Bronchial epithelial cell (primary cell): Measurements from ENCODE around the gene BHLHE23. TPM values are rescaled to one million over a fixed set of nuclear protein-coding genes. Genes with fewer than 3 reads are reported as not detected.

Experiments
- DNase-seq: peaks from one replicate; pipeline ENCODE4 v3.0.0-alpha.2; 2010; ENCODE audit warnings: low read depth
- FAIRE-seq: peaks from 2 replicates; lab custom pipeline; 2011; peaks lifted over from hg19 to GRCh38; lab: Jason Lieb, UNC
- H3K27me3 ChIP-seq: 2 replicates; pipeline ENCODE4 v1.5.1; 2011; ENCODE audit warnings: low read length; ENCODE audit not compliant: control insufficient read depth, insufficient read depth
- H3K36me3 ChIP-seq: 2 replicates; pipeline ENCODE4 v1.5.1; 2011; ENCODE audit warnings: low read length; ENCODE audit not compliant: control insufficient read depth, insufficient read depth
- H3K4me3 ChIP-seq: 2 replicates; pipeline ENCODE4 v1.5.1; 2011; ENCODE audit warnings: mild to moderate bottlenecking, low read depth, low read length, control low read depth
- total RNA-seq: library from RNA; depleted of rRNA; stranded (reverse); fragments of >200 nt; gene quantifications from 2 replicates; pipeline ENCODE4 v1.2.1, GENCODE V29; 2014
- TF ChIP-seq, protein P1 (sequence below): IDR thresholded peaks from 2 replicates; pipeline ENCODE4 v1.5.1; 2011; ENCODE audit warnings: mild to moderate bottlenecking, moderate library complexity, low read length, control low read depth, inconsistent platforms; ENCODE audit not compliant: insufficient read depth, severe bottlenecking

BHLHE23 gene
- total RNA-seq, 1 donor from 2014 or later = not detected

DNA sequence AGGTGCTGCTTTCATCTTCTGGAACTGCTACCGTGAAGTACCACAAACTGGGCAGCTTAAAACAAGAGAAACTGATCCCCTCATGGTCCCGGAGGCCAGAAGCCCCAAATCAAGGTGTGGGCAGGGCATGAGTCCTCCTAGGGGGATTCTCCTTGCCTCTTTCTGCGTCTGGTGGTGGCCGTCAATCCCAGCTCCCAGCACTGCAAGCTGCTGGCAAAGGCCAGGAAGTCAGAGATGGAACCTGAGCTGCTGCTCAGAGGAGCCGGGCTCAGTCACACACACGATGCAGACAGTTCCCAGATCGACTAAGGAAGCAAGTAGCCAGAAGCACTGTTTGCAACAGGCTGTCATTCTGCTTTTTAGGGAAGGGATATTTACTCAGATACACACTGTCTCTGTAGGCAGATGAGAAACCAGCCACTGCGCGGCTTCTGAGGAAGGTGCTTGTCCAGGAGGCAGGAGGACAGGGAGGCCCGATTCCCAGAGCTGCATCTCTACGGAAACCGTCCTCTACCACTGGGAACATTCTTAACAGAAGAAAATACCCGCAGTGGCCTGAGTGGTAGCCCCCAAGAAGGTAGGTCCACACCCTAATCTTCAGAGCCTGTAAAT lies 15.5 kb downstream of the BHLHE23 start:
- peaks cover 8% of the 10 kb centered on the region for H3K27me3 ChIP-seq
- no peak for FAIRE-seq
- TF ChIP-seq, protein P1, sequence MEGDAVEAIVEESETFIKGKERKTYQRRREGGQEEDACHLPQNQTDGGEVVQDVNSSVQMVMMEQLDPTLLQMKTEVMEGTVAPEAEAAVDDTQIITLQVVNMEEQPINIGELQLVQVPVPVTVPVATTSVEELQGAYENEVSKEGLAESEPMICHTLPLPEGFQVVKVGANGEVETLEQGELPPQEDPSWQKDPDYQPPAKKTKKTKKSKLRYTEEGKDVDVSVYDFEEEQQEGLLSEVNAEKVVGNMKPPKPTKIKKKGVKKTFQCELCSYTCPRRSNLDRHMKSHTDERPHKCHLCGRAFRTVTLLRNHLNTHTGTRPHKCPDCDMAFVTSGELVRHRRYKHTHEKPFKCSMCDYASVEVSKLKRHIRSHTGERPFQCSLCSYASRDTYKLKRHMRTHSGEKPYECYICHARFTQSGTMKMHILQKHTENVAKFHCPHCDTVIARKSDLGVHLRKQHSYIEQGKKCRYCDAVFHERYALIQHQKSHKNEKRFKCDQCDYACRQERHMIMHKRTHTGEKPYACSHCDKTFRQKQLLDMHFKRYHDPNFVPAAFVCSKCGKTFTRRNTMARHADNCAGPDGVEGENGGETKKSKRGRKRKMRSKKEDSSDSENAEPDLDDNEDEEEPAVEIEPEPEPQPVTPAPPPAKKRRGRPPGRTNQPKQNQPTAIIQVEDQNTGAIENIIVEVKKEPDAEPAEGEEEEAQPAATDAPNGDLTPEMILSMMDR = no peak
- H3K36me3 ChIP-seq = no peaks in the 10 kb centered on the region
- H3K4me3 ChIP-seq = no peak overlapping the region
- DNase-seq = no peak

DNA sequence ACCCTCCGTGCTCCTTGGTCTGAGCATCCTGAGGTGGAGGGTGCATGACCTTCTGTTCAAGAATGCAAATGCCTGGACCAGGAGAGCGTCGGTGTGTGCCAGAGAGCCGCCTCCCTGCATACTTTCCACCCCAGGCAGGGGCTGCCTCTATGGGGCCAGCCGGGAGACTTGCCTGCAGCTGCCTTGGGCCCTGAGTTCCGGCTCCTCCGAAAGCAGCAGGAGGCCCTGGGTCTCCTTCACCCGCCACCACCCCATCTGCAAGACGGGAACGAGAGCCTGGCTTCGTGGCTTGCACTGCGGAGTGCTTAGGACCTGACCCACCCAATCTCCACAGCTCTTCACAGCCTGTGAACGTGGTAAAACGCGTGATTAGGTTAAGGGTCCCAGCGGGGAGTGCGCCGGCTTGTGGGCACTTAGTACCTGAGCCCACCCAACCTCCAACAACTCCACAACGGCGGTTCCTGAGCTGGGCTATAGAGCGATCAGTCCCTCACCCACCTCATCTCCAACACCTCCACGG lies 16.4 kb downstream of the BHLHE23 start:
- no peak for FAIRE-seq
- no peak overlapping the region for H3K4me3 ChIP-seq
- H3K36me3 ChIP-seq = no peaks in the 10 kb centered on the region
- DNase-seq = no peak
- TF ChIP-seq, protein P1 = no peak
- H3K27me3 ChIP-seq = peaks cover 8% of the 10 kb centered on the region

DNA sequence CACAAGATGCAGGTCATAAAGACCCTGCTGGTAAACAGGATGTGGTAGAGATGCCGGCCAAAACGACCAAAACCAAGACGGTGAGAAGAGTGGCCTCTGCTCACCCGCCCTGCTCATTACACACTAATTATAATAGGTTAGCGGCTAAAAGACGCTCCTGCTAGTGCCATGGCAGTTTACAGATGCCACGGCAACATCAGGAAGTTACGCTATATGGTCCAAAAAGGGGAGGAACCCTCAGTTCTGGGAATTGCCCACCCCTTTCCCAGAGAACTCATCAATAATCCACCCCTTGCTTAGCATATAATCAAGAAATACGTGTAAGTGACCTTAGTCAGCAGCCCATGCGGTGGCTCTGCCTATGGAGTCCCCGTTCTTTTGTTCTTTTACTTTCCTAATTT lies 17.6 kb downstream of the BHLHE23 start:
- FAIRE-seq (no peak), DNase-seq (no peak)
- peaks cover 1% of the 10 kb centered on the region for H3K27me3 ChIP-seq
- TF ChIP-seq, protein P1 = no peak
- no peak overlapping the region for H3K4me3 ChIP-seq
- H3K36me3 ChIP-seq = no peaks in the 10 kb centered on the region

DNA sequence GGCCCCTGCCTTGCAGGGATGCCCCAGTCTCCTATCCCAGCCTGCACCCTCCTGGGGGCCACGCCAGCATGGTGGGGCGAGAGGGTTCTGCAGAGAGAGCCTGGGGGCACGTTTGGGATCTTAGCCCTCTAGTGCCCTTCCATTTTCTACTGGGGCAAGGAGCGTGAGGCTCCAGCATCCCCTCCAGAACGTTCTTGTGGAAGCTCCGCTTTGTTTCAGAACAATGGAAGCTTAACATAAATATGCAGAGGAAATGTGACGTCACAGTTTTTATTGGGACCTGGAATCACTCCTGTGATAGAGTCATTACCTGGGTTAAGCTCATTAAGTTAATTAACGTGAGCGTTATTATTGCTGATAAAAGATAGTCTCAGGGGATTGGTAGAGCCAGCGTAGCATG lies 19.6 kb downstream of the BHLHE23 start:
- H3K36me3 ChIP-seq = no peaks in the 10 kb centered on the region
- no peak for DNase-seq
- no peak for FAIRE-seq
- TF ChIP-seq, protein P1 = no peak
- no peak overlapping the region for H3K4me3 ChIP-seq
- H3K27me3 ChIP-seq = peaks cover 1% of the 10 kb centered on the region

DNA sequence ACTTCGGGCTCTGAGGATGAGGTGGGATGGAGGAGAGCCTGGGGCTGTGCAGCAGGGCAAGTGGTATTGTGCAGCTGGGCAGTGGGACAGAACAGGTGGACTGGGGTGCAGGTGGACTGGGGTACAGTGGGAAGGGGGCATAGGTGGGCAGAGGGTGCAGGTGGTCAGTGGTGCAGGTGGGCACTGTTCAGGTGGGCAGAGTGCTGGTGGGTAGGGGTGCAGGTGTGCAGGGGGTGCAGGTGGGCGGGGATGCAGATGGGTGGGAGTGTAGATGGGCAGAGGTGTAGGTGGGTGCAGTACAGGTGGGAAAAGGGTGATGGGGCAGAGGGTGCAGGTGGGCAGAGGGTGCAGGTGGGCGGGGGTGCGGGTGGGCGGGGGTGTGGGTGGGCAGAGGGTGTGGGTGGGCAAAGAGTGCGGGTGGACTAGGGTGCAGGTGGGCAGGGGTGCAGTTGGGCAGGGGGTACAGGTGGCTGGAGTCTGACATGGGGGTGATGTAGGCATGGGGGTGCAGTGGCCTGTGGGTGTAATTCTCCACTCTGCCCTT lies 20.4 kb downstream of the BHLHE23 start:
- DNase-seq (no peak), FAIRE-seq (no peak)
- no peak overlapping the region for H3K4me3 ChIP-seq
- H3K36me3 ChIP-seq = no peaks in the 10 kb centered on the region
- H3K27me3 ChIP-seq = peaks cover 5% of the 10 kb centered on the region
- TF ChIP-seq, protein P1 = no peak
